ENCODE measurements around the gene GPR161.

- no peak for TF ChIP-seq CTCF (conservative IDR thresholded peaks at IDR 0.05; ENCODE audit: low read depth in 2 of 2)
- TF ChIP-seq POLR2AphosphoS5 (IDR thresholded peaks at IDR 0.05; ENCODE audit: low read depth), result no peak
- TF ChIP-seq REST (IDR thresholded peaks at IDR 0.05; ENCODE audit: unreplicated experiment), result no peak
- no peak for TF ChIP-seq EZH2phosphoT487 (IDR thresholded peaks at IDR 0.05; ENCODE audit: unreplicated experiment)
- no peak for TF ChIP-seq EZH2 (IDR thresholded peaks at IDR 0.05; ENCODE audit: low read depth, unreplicated experiment)
- no peak for TF ChIP-seq ETS1 (IDR thresholded peaks at IDR 0.05)
- no peak for TF ChIP-seq JUNB (IDR thresholded peaks at IDR 0.05; ENCODE audit: unreplicated experiment)
Measured at GRCh38 chr1:168112673-168113305, 23.9 kb downstream of the GPR161 start.
